ENCODE data around the gene HMCN2.

Gene HMCN2

DNA sequence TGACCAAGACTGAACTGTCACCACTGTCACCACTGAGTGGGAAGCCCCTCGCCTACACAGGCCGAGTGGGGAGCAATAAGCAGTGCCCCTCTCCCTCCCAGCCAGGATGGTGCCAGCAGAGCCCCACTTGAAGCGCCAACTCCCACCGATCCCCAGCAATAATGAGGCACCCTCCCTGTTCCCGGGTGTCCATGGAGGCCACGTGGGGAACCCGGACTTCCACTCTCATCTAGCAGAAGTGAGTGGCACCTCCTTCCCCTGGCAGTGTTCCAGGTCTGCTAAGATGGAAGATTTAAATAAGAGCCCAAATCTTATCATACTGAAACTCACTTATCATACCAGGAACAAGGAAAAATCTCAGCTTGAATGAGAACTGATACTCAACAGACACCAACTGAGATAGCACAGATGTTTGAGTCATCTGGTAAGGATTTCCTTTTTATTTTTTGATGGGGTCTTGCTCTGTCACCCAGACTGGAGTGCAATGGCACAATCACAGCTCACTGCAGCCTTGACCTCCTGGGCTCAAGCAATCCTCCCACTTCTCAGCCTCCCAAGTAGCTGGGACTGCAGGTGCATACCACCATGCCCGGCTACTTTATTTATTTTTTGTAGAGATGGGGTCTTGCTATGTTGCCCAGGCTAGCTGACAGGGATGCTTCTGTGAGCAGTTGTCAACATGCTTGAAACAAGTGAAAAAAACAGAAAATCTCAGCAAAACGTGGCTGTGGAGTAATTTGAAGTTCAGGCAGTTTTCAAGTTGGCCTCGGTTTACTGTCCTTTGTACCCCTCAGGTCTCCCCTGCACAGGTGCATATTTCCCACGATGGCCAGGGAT lies 149.6 kb downstream of the HMCN2 start:
- DNase-seq (ENCODE audit: low read depth), result no peak

DNA sequence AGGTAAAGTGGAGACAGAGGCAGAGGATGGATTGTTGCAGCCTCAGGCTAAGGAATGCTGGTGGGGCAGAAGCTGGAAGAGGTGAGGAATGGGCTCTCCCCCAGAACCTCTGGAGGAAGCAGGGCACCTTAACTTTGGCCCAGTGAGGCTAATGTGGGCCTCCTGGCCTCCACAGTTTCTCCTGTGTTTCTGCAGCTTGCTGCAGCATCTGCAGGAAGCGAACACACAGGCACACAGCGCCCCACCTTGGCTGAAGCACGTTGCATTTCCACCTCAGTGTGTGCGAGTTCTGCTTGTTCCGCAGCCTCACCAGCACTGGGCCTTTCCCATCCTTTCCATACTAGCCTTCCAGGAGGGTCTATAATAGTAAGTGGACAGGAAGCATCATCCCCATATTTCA lies 152.0 kb downstream of the HMCN2 start:
- no peak for DNase-seq (ENCODE audit: low read depth)

DNA sequence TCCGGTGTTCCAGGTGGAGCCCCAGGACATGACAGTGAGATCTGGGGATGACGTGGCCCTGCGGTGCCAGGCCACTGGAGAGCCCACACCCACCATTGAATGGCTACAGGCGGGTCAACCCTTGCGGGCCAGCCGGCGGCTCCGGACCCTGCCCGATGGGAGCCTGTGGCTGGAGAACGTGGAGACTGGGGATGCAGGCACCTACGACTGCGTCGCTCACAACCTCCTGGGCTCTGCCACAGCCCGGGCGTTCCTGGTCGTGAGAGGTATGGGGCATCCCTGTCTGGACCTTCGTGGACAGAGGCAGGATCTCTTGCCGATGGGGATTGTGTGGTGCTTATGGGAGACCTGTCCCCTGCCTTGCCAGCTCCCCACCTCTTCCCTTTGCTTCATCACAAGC lies 153.2 kb downstream of the HMCN2 start:
- DNase-seq (ENCODE audit: low read depth), result no peak

DNA sequence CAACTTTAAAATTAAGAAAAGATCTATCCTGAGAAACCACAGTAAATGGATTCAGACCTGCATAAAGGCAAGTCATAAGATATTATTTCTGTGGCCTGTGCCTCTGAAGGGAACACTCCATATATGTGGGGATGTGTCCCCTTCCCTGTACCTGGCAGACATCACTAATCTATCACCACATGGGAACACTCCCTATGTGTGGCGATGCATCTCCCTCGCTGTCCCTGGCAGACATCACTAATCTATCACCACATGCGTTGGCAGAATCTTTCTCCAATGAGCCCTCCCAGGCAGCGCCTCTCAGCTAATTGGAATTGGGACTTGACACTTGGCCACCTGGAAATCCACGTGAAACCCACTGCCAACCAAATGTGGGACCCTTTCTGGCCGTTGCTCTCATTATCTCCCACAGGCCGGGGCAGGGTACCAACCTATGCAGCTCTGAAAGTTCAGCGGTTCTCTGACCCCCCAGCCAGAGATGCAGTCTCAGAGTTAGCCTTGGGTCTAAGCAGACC lies 154.0 kb downstream of the HMCN2 start:
- no peak for DNase-seq (ENCODE audit: low read depth)

DNA sequence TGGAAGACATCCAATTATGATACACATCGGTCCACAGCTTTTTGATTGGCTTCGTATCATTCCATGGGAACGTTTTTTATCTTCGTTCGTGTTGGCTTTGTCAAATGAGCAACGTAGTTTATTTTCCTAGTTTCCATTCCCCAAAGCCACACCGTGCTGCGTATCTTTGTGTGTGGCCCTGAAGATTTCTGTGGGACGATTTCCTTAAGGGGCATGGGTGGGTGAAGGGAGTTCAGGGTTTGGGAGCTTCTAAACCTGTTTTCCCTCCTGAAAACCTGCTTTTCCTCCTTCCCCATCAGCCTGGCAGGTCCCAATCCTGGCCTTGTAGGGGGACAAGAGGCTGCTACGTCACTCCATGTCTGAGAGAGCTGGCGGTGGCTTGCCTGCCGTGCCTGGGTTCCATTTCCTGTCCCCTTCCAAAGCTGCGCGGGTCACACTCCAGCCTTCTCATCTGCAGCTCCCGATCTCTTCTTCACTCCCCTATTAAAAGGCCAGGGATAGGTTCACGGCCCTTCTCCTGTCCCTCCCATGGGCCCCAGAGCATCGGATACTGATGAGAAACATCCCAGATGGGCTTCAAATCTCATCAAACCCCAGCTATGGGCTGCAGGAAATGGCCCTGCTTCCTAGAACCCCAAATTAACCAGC lies 155.7 kb downstream of the HMCN2 start:
- no peak for DNase-seq (ENCODE audit: low read depth)

DNA sequence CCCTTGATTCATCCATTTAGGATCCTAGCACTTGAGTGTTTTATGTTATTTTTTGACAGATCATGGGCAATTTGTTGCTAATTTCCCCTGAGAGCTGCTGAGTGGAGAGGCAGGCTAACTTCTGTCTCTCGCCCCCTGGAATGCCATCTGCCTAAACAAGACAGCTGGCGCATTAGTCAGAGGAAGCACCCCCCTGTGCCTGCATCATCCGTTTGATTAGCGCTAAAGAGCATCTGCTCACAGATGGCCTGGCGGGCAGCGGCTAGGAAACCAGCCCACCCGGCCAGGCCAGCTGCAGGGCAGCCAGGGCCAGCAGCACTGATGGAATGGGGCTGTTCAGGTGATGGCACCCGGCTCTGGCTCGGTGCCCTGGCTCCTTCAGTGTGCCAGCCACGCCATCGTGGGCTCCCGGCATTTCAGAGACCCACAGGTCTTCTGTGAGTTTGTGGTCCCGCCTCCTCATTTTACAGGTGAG lies 156.3 kb downstream of the HMCN2 start:
- DNase-seq (ENCODE audit: low read depth), result no peak

DNA sequence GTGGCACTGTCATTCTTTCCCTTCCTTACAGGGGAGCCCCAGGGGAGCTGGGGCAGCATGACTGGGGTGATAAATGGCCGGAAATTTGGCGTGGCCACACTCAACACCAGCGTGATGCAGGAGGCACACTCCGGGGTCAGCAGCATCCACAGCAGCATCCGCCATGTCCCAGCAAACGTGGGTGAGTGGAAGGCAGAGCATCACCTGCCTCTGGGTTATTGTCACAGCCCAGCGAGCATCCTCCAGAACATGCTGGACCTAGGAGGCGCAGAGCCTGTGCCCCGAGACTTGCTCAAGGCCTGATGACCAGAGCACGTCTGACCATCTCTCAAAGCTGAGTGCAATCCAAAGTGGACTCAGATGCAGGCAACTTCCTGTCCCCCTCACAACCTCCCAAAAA lies 157.0 kb downstream of the HMCN2 start:
- DNase-seq (ENCODE audit: low read depth), result no peak

DNA sequence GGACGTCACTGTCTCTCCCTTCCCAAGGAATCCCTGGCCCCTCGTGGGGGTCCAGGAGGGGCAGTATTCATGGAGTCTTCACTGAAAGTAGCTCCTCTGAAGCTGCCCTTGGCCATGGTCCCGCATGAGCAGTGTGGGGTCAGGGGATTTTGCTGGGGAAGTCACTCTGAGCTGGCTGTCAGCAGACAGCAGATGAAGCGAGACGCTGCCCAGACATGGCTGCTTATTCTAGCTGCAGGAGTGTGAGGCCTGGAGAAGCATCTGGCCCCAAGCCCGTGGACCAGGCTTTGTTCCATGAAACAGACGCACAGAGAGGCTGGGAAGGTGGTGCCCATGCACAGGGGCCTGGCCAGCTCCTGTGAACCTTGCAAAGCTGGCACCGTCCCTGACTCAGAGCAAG lies 157.7 kb downstream of the HMCN2 start:
- DNase-seq (ENCODE audit: low read depth), result no peak

DNA sequence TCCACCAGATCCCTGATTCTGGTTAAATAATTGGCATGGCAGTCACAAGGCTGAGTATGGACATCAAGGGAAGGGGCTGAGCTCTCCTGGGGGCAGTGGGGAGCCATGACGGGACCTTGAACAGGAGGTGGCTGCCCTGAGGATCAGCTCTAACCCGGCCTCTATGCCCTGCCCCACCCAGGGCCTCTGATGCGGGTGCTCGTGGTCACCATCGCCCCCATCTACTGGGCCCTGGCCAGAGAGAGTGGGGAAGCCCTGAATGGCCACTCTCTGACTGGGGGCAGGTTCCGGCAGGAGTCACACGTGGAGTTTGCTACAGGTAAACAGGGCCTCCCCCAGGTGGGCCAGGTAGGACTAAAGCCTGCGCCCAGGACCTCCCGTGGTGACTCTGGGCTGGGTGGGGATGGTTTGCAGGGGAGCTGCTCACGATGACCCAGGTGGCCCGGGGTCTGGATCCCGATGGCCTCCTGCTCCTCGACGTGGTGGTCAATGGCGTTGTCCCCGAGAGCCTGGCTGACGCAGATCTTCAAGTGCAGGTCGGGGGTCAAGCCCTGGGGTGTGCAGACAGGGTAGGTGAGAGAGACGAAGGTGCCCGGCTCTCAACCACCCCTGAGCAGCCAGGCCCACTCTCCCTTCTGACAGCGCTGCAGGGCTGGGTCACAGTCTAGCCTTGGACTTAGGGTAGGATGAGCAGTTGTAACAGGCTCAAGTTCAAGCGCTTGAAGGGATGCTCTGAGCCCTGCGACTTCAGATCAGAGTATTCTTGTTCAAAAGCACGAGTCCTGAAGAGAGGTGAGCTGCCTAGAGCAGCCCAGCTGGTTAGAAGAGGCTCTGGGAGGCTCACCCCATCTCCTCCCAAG lies 159.3 kb downstream of the HMCN2 start:
- no peak for DNase-seq (ENCODE audit: low read depth)

DNA sequence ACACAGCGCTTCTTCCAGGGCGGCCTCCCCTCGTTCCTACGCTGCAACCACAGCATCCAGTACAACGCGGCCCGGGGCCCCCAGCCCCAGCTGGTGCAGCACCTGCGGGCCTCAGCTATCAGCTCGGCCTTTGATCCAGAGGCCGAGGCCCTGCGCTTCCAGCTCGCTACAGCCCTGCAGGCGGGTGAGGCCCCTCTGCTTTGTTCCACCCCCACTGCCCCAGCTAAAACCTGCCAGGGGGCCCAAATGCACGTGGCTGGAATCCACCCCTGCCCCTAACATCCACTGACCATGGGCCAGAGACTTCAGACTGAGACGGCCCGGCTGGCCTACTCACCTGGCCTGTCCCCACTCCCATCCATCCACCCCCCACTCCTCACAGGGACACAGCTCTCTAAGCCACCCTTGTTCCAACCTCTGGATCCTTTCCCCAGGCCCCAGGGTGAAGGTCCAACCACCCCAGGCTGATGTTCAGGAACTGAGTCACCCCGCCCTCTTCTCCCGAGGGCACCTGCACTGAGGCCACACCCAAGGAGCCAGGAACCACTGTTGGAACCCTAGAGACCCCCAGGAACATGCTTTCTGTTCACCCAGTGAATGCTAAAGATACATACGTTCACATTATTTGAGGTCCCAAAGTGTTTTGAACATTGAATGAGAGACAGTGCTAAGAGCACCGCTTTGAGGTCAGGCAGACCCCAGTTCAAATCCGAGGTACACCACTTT lies 160.3 kb downstream of the HMCN2 start:
- DNase-seq (ENCODE audit: low read depth), result no peak

DNA sequence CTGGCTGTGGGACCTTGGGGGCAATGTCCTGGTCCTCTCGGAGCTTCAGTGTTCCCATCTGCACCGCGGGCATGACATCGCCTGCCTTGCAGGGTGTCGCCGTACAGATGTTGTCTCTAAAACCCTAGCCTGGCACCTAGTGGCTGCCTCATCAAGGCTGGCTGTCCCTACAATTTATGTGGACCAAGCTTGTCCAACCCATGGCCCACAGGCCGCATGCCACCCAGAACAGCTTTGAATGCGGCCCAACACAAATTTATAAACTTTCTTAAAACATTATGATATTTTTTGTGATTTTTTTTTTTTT lies 160.9 kb downstream of the HMCN2 start:
- DNase-seq (ENCODE audit: low read depth), result no peak

DNA sequence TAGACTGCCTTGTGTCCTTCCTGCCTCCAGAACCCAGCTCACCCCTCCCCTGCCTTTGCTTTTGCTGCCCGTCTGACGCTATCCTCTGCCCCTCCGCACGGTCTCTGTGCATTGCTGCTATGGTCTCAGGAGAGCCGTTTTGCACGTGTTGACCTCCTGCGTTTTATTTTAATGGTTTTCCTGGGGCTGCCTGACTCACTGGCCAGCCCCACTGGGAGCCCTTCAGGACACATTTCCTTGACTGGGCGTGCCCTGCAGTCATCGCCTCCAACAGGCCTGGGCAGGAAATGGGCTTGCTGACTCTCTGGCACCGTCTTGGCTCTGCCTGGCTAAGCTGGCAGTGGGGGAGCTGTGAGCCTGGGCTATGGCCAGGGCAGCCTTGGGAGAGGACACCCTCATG lies 161.3 kb downstream of the HMCN2 start:
- DNase-seq (ENCODE audit: low read depth), result no peak

DNA sequence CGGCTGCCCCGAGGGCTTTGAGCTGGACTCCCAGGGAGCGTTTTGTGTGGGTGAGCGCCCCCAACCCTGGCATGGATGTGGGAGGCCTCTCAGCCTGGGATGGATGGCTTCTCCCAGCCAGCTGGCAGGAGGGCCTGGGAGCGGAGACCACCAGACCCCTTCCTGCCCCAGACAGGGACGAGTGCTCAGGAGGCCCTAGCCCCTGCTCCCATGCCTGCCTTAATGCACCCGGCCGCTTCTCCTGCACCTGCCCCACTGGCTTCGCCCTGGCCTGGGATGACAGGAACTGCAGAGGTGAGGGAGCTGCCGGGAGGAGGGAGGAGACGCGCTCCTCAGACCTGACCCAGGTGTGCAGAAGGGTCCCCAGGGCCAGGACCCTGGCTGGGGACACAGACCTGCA lies 161.8 kb downstream of the HMCN2 start:
- DNase-seq (ENCODE audit: low read depth), result no peak

DNA sequence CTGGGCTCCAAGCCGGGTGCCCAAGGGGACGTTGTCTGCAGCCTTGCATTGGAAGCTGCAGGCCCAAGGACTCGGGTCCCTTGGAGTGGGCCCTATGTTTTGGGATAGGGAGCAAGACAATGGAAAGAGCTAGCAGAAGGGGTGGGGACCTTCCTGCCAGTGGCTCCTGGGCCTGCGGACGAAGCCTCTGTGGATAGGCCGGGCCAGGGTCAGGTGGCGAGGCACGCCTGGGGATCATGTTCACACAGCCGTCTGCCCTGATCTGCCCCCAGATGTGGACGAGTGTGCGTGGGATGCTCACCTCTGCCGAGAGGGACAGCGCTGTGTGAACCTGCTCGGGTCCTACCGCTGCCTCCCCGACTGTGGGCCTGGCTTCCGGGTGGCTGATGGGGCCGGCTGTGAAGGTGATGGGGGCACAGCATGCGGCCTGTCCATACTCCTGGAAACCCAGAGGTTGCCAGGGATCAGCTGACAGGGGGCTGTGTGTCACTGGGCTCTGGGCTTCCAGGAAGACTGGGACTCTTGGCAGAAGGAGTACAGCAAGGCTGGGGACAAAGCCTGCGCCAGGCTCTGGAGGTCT lies 162.6 kb downstream of the HMCN2 start:
- DNase-seq (ENCODE audit: low read depth), result no peak

DNA sequence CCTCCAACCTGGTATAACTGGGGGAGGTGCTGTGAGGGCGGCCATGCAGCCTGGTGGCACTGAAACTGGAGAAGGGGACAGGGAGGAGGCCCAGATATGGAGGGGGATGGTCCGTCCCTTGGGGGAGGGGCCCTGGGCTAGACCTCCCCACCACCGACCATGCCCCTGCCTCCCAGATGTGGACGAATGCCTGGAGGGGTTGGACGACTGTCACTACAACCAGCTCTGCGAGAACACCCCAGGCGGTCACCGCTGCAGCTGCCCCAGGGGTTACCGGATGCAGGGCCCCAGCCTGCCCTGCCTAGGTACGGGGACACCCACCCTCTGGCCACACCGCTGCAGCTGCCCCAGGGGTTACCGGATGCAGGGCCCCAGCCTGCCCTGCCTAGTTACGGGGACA lies 163.8 kb downstream of the HMCN2 start:
- no peak for DNase-seq (ENCODE audit: low read depth)

DNA sequence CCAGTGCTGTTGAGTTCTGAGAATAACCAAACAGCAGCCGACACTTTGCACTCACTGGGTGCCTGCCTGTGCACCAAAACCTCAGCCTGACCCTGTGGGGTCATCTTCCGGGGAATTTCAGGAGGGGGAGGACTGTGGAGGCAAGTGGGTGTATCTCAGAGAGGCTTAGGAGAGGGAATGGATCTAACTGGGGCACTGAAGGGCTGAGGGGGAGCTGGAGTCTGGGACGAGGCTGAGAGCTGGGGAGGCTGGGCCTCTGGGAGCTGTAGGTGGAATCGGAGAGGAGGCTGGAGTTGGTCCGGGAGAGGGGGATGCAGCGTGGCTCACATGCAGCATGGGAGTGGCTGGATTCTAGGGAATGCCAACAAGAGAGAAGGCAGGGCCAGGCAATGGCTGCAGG lies 164.3 kb downstream of the HMCN2 start:
- no peak for DNase-seq (ENCODE audit: low read depth)

DNA sequence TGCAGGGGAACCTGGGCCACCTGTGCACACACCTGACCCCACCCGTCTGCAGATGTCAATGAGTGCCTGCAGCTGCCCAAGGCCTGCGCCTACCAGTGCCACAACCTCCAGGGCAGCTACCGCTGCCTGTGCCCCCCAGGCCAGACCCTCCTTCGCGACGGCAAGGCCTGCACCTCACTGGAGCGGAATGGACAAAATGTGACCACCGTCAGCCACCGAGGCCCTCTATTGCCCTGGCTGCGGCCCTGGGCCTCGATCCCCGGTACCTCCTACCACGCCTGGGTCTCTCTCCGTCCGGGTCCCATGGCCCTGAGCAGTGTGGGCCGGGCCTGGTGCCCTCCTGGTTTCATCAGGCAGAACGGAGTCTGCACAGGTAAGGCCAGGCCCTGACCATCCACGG lies 164.7 kb downstream of the HMCN2 start:
- no peak for DNase-seq (ENCODE audit: low read depth)

DNA sequence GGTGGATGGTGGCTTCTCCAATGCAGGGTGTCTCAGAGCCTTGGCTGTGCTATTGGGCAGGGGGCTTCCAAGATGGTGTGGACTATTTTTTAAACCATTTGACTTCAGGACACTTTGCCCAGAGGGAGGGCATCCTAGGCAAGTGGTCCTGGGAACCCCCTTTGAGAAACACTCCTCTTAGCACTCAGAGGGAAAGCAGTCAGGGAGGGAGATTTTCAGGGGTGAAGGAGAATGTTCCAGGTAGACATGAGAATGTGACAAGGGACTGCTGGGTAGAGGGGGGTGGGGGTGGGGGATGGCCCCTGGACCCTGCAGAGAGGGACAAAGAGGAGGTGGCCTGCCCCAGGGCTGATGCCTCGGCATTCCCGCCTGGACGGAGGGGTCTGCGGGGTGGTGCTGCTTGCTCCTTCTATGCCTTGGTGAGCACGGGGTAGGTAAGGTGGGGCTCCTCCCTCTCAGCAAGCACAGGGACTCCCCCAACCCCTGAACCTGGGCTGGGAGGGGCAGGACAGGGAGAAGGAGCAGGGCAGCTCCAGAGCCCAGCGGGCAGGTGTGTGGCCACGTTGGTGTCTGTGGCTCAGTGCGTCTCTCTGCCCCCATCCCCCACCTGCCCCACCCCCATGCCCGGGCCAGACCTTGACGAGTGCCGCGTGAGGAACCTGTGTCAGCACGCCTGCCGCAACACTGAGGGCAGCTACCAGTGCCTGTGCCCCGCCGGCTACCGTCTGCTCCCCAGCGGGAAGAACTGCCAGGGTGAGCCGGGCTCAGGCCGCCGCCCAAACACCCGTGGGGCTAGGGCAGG lies 165.4 kb downstream of the HMCN2 start:
- no peak for DNase-seq (ENCODE audit: low read depth)

DNA sequence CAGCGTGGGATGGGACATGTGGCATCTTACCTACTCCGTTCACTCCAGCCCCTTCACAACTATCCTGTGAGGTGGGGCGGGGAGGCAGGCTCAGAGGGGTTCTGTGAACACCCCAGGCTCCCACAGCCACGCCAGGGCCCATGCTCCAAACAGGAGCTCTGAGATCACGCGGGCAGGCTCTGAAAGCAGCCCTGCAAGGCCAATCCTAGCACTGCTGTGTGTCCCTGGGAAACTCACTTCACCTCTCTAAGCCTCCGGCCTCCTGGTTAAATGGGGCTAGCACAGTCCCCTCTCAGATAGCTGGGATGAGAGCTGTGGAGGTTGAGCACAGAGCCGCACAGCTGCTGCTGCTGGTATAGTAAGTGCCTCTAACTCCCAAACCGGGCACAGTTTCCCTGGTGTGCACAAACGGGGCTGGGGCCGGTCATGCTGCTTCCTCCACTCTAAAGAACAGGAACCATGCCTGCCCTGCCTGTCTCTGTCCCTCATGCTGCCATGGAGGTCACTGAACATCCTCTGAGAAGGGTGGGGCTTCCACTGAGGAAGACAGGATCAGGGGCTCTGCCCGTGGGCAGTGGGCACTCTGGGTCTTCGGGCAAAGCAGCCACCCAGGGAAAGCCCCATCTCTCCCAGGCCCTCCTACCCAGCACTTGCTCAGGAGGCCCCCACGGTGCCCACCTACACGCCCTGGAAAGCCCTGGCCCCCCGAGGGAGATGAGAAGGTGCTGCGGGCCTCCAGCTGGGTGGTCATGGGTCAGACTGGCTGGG lies 166.2 kb downstream of the HMCN2 start:
- no peak for DNase-seq (ENCODE audit: low read depth)

DNA sequence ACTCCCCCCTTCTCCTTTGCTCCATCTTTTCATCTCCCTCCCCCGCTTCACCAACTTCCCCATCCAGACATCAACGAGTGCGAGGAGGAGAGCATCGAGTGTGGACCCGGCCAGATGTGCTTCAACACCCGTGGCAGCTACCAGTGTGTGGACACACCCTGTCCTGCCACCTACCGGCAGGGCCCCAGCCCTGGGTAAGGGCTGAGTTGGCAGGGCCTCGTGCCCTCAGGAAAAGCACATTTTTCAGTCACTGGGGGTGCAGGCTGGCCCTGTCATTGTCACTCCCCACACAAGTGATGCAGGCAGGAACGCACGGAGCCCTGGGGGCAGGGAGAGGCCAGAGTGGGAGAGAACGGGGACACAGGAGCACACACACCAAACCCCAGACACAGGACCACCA lies 166.8 kb downstream of the HMCN2 start:
- DNase-seq (ENCODE audit: low read depth), result no peak

Data from activated T-cell treated with anti-CD3 and anti-CD28 coated beads for 1 hour (primary cell).